Measurements from ENCODE around the gene HIRA.
"Not testable (repeated sequence)": the region's sequence is repeated elsewhere in the genome, so short reads cannot be mapped to it uniquely, and the experiment has no call there.

HIRA gene

GRCh38 chr22:19383292-19383691 lies 48.2 kb downstream of the HIRA start:
- no peak for DNase-seq (ENCODE audit: low read depth in 3 of 3)

DNA sequence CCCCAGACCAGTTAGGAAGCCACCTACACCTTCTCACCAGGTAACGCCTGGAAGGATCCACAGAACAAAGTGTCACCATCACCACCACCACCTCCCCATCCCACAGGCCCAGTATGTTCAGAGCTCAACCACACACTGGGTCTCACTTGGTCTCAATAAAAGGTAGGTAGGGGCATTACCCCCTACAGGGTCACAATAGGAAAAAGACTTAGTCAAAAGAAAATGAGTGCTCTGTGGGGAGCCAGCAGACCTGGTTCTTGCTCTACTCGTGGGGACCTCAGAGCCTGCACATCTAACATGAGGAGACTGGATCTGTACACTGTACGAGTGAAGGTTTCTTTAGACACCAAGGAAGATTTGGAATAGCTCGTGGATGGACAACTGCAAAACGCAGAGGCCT lies 49.3 kb downstream of the HIRA start:
- no peak for DNase-seq (ENCODE audit: low read depth in 3 of 3)

DNA sequence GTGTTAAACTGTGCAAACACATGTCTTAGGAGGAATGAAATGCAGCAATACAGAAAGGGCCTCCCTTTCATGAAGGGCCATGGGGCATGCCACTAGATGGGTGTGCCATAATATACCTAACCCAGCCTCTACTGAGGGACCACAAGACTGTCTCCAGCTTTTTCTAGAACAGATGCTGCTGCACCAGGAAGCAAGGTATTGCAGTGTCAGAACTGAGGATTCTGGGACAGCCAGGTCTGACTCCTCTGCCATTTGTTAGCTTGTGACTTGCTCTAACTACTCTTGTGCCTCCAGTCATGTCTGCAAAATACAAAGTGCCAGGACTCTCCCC lies 53.2 kb downstream of the HIRA start:
- no peak for DNase-seq (ENCODE audit: low read depth in 3 of 3)

DNA sequence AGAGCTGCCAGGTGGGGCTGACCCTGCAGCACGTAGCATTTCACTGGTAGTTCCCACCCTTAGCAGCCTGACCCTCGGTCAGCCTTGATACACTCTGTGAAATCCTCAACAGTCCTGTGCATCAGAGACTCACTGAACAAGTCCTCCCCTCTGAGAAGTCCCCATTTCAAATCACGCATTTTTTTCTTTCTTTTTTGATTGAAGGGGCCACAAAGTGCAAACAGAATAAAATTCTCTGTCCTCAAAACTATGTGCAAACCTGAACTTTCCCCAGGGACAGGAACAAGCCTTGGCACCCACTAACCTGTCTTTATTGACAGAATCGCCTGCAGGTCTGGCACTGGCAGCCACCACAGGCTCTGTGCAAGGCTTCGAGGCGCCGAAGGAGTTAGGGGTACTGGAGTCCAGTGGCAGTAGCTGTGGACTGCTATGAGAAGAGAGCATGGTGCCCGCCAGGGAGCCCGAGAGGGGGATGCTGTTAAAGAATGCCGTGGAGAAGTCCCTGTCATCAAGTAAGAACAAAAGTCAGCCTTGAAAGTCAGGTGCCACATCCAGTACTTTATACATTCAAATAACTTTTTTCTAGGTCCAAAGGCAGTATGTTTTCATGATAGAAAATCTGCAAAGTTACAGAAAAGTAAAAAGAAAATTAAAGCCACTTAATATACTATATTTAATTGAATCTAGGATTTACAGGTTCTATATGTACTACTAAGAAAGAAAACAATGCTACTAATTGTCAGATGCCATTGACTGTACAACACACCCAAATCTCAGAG lies 53.8 kb downstream of the HIRA start:
- DNase-seq (ENCODE audit: low read depth in 3 of 3): no peak

DNA sequence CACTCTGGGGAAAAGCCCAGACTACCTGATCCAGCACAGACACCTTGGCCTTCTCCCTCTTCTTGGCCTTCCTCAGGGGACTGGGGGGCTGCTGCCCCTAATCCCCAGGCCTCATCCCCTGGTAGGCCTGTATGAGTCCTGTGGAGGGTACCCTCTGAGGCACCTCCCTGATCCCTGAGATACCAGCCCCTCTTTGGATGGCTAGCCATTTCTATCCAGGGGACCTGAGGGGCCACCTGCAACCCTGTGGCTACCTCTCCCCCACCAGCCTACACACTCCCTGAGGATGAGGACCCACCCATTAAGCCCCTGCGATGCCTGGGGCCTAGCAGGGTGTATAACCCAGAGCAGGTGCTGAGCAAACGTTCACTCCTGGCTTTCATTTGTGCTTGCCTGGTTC lies 54.6 kb downstream of the HIRA start:
- no peak for DNase-seq (ENCODE audit: low read depth in 3 of 3)

DNA sequence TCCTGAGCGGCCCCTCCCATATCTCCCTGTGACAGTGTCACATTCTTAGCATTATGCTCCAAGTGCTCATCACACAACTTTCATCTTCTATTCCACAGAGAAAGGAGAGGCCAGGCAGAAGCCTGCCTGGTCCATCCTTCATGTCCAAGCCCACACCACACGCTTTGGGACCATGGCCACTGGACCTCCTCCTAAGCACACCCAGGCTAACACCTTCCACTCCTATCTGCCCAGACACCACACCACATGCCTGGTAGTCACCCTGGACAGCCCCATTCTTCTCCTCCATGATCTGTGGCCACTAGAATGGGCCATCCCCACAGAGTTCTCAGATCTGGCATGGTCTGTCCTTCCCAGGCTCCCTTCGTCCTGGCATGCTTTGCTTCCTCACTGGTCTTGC lies 55.3 kb downstream of the HIRA start:
- no peak for DNase-seq (ENCODE audit: low read depth in 3 of 3)

- DNase-seq (ENCODE audit: low read depth in 3 of 3): no peak
These were observed 56.1 kb downstream of the HIRA start for GRCh38 chr22:19375435-19375834.

DNA sequence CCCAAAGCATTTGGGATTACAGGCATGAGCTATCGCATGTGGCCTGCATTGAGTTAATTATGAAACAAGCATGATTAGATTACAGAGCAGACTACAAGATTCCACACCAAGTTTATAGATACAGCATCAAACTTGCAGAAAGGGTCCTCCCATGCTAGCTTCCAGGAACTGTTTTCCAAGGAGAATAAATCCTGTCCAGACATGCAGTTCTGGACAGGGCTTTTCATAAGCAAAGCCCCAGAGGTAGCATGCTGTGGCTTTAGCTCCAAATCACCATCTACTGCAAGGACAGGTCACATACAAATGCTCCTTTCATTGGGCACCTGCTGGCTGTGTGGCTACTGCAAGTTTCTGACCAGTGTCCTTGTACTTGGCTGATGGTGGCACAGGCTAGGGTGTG lies 57.1 kb downstream of the HIRA start:
- no peak for DNase-seq (ENCODE audit: low read depth in 3 of 3)

DNA sequence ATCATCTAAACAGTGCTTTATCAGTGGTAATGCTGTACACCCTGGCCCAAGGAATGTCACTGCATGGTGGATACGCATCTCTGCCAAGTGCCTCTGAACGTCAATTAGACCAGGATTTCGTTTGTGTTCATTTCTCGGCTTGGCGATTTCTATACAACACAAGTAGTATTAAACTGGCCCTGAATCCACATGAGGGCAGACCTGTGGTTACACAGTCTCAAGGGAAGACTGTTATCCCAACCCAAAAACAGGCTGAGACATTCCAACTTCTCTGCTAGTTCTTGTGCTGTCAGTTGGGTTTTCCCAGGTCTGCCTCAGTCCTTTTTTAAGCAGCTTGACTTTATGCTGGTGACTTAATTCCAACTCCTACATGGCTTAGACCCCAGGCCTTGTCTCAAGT lies 58.1 kb downstream of the HIRA start:
- no peak for DNase-seq (ENCODE audit: low read depth in 3 of 3)

- DNase-seq (ENCODE audit: low read depth in 3 of 3): no peak
These were observed 59.6 kb downstream of the HIRA start for GRCh38 chr22:19371893-19372292.

- no peak for DNase-seq (ENCODE audit: low read depth in 3 of 3)
These were observed 62.7 kb downstream of the HIRA start for GRCh38 chr22:19368876-19369275.

GRCh38 chr22:19367763-19368367 lies 63.7 kb downstream of the HIRA start:
- DNase-seq (ENCODE audit: low read depth in 3 of 3): no peak

DNA sequence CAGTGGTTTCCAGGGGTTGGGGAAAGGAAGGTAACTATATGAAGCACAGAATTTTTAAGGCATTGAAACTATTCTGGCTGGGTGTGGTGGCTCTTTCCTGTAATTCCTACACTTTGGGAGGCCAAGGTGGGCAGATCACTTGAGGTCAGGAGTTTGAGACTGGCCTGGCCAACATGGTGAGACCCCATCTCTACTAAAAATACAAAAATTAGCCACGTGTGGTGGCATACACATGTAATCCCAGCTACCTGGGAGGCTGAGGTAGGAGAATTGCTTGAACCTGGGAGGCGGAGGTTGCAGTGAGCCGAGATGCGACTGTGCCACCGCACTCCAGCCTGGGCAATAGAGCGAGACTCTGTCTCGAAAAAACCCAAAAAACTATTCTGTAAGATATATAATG lies 68.0 kb downstream of the HIRA start:
- not testable (repeated sequence) for DNase-seq (ENCODE audit: low read depth in 3 of 3)

DNA sequence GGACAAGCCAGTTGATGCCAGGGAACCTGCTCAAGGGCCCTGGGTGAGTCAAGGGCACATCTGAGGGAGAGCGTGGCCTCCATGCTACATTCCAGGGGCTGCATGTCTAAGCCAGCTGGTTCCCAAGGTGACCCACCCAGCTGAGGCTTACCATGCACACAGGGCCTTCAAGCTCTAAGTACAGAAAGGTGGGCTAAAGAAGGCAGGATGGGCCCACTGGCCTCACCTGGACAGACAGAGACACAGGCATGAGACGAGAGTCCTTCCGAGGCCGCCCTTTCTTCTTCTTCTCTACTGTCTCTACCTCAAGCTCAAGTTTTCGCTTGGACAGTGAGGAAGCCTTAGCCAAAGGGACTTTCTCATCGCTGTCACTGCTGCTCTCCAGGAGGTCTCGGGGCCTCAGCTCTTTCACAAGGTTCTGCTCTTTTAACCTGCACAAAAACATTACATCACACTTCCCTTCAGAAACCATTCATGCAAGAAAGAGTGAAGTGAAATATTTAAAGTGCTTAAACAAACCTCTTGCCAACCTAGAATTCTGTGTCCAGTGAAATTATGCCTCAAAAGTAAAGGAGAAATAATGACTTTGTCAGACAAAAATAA lies 69.9 kb downstream of the HIRA start:
- no peak for DNase-seq (ENCODE audit: low read depth in 3 of 3)

DNA sequence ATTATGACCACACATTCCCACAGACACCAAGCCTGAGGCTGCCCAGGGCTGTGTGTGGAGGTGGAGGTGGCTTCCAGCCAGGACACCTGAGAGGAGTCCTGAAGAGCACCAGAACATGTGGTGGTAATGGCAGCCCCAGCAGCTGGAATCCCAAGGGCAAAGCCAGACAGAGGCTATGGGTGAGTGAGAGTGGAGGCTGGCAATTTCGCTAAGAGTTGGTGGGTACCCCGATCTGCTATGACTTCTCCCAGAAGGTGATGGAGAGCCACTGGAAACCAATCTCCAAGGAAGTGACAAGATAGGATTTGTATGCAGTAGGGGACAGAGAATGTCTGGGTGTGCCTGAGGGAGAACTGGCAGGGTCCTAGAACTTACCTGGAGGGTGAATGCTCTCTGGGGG lies 70.7 kb downstream of the HIRA start:
- no peak for DNase-seq (ENCODE audit: low read depth in 3 of 3)

DNA sequence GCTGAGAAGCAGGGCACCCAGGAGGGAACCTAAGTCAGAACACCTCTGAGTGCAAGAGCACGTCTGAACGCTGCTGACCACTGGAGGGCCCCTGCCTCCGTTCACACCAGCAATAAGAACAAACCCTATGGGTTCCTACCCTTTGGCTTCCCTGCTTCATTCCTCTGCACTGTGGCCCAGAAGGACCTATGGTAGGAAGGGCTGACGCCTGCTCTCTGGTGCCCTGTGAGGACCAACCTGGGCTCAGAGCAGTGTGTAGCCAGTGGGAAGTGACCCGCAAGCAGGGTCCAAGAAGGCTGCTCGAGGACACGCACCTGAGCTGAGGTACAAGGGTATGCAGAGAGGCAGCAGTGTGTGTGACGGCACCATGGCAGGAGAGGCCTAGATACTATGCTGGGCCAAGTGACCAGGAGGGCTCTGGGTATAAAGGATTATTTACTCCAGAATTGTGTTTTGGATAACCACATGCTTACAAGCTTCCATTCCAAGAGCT lies 71.2 kb downstream of the HIRA start:
- DNase-seq (ENCODE audit: low read depth in 3 of 3): no peak

DNA sequence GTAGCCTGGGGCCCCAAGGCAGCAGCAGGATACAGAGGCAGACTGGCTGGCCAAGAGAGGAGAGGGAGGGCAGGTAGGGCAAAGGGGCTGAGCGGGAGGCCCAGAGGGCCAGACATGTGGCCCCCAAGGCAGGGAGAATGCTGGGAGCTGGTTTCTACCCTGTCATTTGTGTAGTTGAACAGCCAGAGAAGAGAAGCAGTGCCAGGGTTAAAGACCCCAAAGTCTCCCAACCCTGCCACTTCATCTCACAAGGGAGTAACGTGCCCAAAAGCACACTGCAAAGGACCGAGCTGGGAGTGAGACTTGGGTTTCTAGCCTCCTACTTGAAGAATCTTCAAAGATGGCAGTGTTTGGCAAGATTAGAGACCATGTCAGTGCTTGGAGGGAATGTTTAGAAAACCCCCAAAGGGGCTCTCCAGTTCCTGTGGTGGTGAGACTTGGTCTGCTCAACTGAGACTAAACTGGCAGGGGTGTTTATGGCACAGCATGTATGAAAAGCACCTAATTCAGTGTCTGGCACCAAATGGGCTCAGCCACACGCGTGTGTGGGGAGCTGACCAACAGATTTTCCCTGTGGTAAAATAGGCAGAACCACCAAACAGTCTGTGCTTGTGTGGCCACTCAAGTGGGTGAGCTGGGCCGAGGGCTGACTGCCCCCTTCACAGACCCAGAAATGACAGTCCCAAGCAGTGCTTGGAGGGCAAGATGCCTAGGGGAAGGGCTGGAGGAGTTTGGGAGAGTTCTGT lies 71.8 kb downstream of the HIRA start:
- no peak for DNase-seq (ENCODE audit: low read depth in 3 of 3)

- DNase-seq (ENCODE audit: low read depth in 3 of 3): no peak
These were observed 72.6 kb downstream of the HIRA start for GRCh38 chr22:19358703-19359553.

DNA sequence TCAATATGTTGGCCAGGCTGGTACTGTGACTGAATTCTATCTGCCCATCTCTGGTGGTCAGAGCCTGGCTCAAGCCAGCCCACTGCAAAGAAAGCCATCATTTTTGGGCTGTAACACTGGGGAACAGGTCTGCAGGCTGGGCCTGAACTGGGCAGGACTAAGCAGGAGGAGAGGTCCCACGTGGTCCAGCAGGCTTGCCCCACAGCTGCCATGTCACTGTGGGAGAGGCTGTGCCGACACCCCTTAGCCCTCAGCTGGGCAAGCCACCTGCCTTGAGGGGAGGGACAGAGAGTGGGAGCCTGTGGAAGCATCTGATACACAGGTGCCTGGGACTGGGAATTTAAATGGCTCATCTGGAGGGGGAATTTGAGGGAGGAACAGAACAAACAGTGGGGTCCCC lies 73.3 kb downstream of the HIRA start:
- DNase-seq (ENCODE audit: low read depth in 3 of 3): no peak

DNA sequence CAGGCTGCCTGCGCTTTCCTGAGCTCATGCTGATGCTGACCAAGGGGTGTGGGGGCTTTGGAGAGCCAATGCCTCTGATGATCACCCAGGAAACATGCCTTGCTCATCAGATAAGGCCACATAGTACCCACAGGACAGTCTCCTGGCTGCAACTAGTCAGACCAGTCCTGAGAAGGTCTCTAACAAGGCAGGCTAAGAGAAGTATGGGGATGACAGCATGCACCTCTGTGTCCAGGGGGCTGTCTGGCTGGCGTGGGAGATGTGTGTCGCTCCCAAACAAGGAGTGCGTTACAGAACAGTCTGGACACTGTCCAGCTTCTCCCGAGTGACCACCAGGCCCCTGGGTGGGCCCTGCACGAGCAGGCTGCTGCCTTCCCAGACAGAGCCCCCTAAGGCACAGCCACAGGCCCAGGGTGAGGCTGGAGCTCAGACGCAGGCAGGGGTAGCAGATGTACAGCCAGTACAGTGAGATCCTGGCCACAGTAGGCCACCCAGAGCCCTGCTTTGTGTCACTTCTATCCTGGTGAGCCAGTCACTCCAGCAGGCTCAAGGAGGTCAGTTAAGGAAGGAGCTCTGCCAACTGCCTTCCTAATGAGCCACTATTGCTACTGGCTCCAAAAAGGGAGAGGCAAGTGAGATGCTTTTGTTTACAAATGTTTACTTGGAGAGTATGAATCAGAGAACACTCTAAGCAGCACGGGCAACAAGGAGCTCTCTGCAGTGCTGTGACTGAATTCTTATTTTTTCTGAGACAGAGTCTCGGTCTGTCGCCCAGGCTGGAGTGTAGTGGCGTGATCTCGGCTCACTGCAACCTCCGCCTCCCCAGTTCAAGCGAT lies 74.0 kb downstream of the HIRA start:
- no peak for DNase-seq (ENCODE audit: low read depth in 3 of 3)
